PC-9 (cell line): Measurements from ENCODE around the gene MRPL17. TPM values are rescaled to one million over a fixed set of nuclear protein-coding genes. Genes with fewer than 3 reads are reported as not detected.

ENCODE experiments used
- BruUV-seq: library from RNA; stranded (reverse); fragments of 400-500 nt; replicated peaks from 2 replicates; lab custom pipeline; 2021; lab: Mats Ljungman, UMichigan
- CTCF ChIA-PET: fragments of 300-600 bp; sonication (Branson Sonifier 250); formaldehyde crosslinking; loops from one replicate; lab custom pipeline; 2022; ENCODE audit warnings: antibody characterized with exemption; lab: Charles Lee
- POLR2A ChIA-PET: fragments of 300-600 bp; sonication (Branson Sonifier 250); formaldehyde crosslinking; loops from one replicate; lab custom pipeline; 2022; ENCODE audit warnings: antibody characterized with exemption; ENCODE audit not compliant: unreplicated experiment; lab: Charles Lee
- DNase-seq, 2 experiments: peaks; one replicate each; pipeline versions ENCODE4 v3.0.0 to v3.0.0-alpha.2; 2015 to 2022; ENCODE audit warnings: mixed read lengths in 1 of 2
- H2AFZ ChIP-seq: fragments of 200-600 bp; sonication (generic); 2 replicates; pipeline ENCODE4 v1.8.1; 2017; ENCODE audit warnings: antibody characterized with exemption
- H3F3A ChIP-seq: fragments of 200-600 bp; sonication (generic); 2 replicates; pipeline ENCODE4 v1.8.1; 2017; ENCODE audit warnings: antibody characterized with exemption, mild to moderate bottlenecking, low read depth; ENCODE audit not compliant: insufficient read depth
- H3K27ac ChIP-seq: fragments of 200-600 bp; sonication (generic); 2 replicates; pipeline ENCODE4 v1.6.1; 2016; ENCODE audit warnings: mixed run types
- H3K27me3 ChIP-seq: fragments of 200-600 bp; sonication (generic); 2 replicates; pipeline ENCODE4 v1.6.1; 2016; ENCODE audit warnings: low read depth, mixed run types; ENCODE audit not compliant: insufficient read depth
- H3K36me3 ChIP-seq: fragments of 200-600 bp; sonication (generic); 2 replicates; pipeline ENCODE4 v1.6.1; 2016; ENCODE audit warnings: low read depth, mixed run types
- H3K4me1 ChIP-seq: fragments of 200-600 bp; sonication (generic); replicated peaks from 2 replicates; pipeline ENCODE4 v1.6.1; 2016; ENCODE audit warnings: mixed run types; ENCODE audit not compliant: insufficient read depth
- H3K4me2 ChIP-seq: fragments of 200-600 bp; sonication (generic); 2 replicates; pipeline ENCODE4 v1.6.1; 2017; ENCODE audit warnings: mixed run types
- H3K4me3 ChIP-seq: fragments of 200-600 bp; sonication (generic); 2 replicates; pipeline ENCODE4 v1.6.1; 2016; ENCODE audit warnings: mixed run types
- H3K79me2 ChIP-seq: fragments of 200-600 bp; sonication (generic); 2 replicates; pipeline ENCODE4 v1.6.1; 2017; ENCODE audit warnings: low read depth, mixed run types
- H3K9me2 ChIP-seq: fragments of 200-600 bp; sonication (generic); 2 replicates; pipeline ENCODE4 v1.8.1; 2017; ENCODE audit warnings: mild to moderate bottlenecking; ENCODE audit not compliant: insufficient read depth
- H3K9me3 ChIP-seq: fragments of 200-600 bp; sonication (generic); 2 replicates; pipeline ENCODE4 v1.8.1; 2016; ENCODE audit warnings: low read depth; ENCODE audit not compliant: insufficient read depth
- H4K20me1 ChIP-seq: fragments of 200-600 bp; sonication (generic); 2 replicates; pipeline ENCODE4 v1.8.1; 2017; ENCODE audit not compliant: insufficient read depth
- CTCF ChIP-seq: fragments of 200-600 bp; sonication (generic); conservative IDR thresholded peaks from 2 replicates; pipeline ENCODE4 v1.6.1; 2017; ENCODE audit warnings: mixed run types, antibody characterized with exemption, mild to moderate bottlenecking, moderate library complexity
- EZH2 ChIP-seq: fragments of 200-600 bp; sonication (generic); IDR thresholded peaks from 2 replicates; pipeline ENCODE4 v1.8.0; 2017; ENCODE audit warnings: antibody characterized with exemption, low read depth
- intact Hi-C: fragments of 100-400 bp; cut with micrococcal nuclease; formaldehyde crosslinking; loops from one replicate; pipeline ENCODE4 v1.10.0; 2022; ENCODE audit not compliant: unreplicated experiment
- total RNA-seq: library from RNA; stranded (reverse); gene quantifications from 2 replicates; pipeline ENCODE4 v1.2.3, GENCODE V29; 2021

MRPL17 gene
- total RNA-seq, 1 experiment from 2014 or later: 35.5 TPM

DNA sequence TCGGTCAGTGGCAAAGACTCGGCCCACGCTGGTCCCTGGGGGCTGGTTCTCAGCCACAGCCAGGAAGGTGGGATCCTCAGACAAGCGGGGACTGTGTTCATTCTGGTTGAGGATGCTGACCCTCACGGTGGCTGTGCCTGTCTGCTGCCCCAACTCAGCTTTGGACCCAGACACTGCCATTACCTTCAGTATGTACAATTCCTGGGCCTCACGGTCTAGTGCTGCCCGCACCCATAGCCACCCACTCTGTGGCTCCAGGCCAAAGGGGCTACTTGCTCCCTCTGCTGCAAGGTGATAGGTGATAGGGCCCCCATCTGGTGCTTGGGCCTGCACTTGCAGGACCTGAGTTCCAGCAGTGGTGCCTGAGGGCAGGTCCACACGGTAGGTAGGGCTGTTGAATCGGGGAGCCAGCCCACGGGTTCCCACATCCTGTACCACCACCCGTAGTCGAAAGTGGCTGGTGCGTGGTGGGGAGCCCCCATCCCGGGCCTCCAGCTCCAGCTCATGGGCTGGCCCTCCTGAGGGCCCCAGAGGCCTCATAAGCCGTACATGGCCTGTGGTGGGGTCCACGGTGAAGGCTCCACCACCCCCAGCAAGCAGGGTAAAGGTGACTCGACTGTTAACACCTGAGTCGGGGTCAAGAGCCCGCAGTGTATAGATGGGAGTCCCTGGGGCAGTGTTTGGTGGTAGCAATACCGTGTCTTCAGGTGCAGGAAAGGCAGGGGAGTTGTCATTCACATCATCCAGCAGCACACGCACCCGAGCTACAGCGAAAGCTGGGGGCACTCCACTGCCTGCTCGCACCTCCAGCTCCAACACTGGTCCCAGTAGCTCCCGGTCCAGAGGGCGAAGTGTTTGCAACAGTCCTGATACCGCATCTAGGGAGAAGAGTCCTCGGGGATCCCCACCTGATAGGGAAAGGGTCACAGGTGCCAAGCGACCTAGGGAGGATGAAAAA is 50.7 kb downstream of the MRPL17 start:
- no peak overlapping the region for H3K4me3 ChIP-seq
- no peaks in the 10 kb centered on the region for H3K9me3 ChIP-seq
- H3K27me3 ChIP-seq: no peaks in the 10 kb centered on the region
- intact Hi-C loops: no loop called here
- POLR2A ChIA-PET: no interaction called here
- H3K4me2 ChIP-seq: no peak overlapping the region
- no peaks in the 10 kb centered on the region for H3K9me2 ChIP-seq
- H2AFZ ChIP-seq: no peak overlapping the region
- no peaks in the 10 kb centered on the region for H3K36me3 ChIP-seq
- H3K4me1 ChIP-seq: no peaks in the 10 kb centered on the region
- TF ChIP-seq CTCF: no peak
- no peak for TF ChIP-seq EZH2
- H3F3A ChIP-seq: no peaks in the 10 kb centered on the region
- H3K79me2 ChIP-seq: no peaks in the 10 kb centered on the region
- no peak for DNase-seq
- no peak overlapping the region for H3K27ac ChIP-seq
- no peaks in the 10 kb centered on the region for H4K20me1 ChIP-seq
- BruUV-seq: no TSS peak
- CTCF ChIA-PET: no interaction called here

GRCh38 chr11:6631361-6631890 is 51.7 kb downstream of the MRPL17 start:
- no peaks in the 10 kb centered on the region for H3K4me1 ChIP-seq
- no peaks in the 10 kb centered on the region for H3K27me3 ChIP-seq
- H3K9me3 ChIP-seq: no peaks in the 10 kb centered on the region
- H3K79me2 ChIP-seq: no peaks in the 10 kb centered on the region
- H2AFZ ChIP-seq: no peak overlapping the region
- no peak overlapping the region for H3K4me2 ChIP-seq
- H3K4me3 ChIP-seq: no peak overlapping the region
- H3K36me3 ChIP-seq: no peaks in the 10 kb centered on the region
- TF ChIP-seq EZH2 (no peak), CTCF (no peak)
- H4K20me1 ChIP-seq: no peaks in the 10 kb centered on the region
- no TSS peak for BruUV-seq
- no peaks in the 10 kb centered on the region for H3F3A ChIP-seq
- intact Hi-C loops: no loop called here
- no peaks in the 10 kb centered on the region for H3K9me2 ChIP-seq
- H3K27ac ChIP-seq: no peak overlapping the region
- ChIA-PET CTCF (no interaction called here), POLR2A (no interaction called here)
- DNase-seq: no peak

DNA sequence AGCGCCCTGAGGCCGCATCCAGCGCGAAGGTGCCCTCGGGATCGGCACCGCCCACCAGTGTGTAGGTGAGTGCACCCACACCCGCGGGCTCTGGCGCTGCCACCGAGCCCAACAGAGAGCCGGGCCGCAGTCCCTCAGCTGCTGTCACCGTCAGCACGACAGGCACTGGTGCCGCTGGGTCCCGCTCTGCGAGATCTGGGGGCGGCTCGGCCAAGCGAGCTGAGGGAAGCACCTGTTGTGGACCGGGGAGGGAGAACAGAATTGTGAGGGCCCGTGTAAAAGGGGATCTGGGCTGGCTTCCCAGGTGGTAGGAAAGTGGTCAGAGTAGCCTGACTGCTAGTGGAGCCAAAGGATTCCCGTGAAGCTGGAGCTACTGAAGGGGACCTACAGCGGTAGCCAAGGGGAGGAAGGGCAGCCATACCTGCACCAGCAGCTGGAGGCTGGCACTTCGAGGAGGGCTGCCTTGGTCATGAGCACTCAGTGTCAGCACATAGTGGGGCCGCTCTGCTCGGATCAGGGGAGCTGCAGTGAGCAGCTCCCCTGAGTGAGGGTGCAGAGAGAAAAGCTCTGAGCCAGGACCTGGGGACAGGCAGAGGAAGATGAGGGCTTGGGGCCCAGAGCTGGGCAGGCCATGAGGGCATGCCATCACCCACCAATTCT is 52.4 kb downstream of the MRPL17 start:
- Histone ChIP-seq H3K27ac (no peak overlapping the region), H3K4me3 (no peak overlapping the region), H4K20me1 (no peaks in the 10 kb centered on the region), H3K9me2 (no peaks in the 10 kb centered on the region), H3K4me2 (no peak overlapping the region), H3F3A (no peaks in the 10 kb centered on the region), H3K4me1 (no peaks in the 10 kb centered on the region), H3K9me3 (no peaks in the 10 kb centered on the region), H3K79me2 (no peaks in the 10 kb centered on the region), H3K36me3 (no peaks in the 10 kb centered on the region), H3K27me3 (no peaks in the 10 kb centered on the region), H2AFZ (no peak overlapping the region)
- CTCF ChIA-PET: no interaction called here
- BruUV-seq: no TSS peak
- TF ChIP-seq CTCF (no peak), EZH2 (no peak)
- intact Hi-C loops: no loop called here
- DNase-seq: no peak
- POLR2A ChIA-PET: no interaction called here

Other genes starting within 250 kb of the MRPL17 start
- gene HPX, start 242.4 kb downstream of the MRPL17 start, total RNA-seq: 0.68 TPM in 1 of 2 replicates, not detected in the other
- 7.1 and 9.0 TPM in 2 replicates for gene TRIM3, start 209.4 kb downstream of the MRPL17 start, total RNA-seq
- 42.7 and 49.5 TPM in 2 replicates for gene ARFIP2, start 202.0 kb downstream of the MRPL17 start, total RNA-seq
- gene TIMM10B, start 201.8 kb downstream of the MRPL17 start, total RNA-seq: 18.5 and 22.3 TPM in 2 replicates
- gene DNHD1, start 186.1 kb downstream of the MRPL17 start, total RNA-seq: 13.9 and 14.0 TPM in 2 replicates
- gene RRP8, start 79.7 kb downstream of the MRPL17 start, total RNA-seq: 10.0 and 10.1 TPM in 2 replicates
- 65.3 and 69.7 TPM in 2 replicates for gene ILK, start 79.6 kb downstream of the MRPL17 start, total RNA-seq
- gene TAF10, start 71.1 kb downstream of the MRPL17 start, total RNA-seq: 51.5 and 61.2 TPM in 2 replicates
- 31.4 and 46.7 TPM in 2 replicates for gene TPP1, start 63.9 kb downstream of the MRPL17 start, total RNA-seq
- 0.20 and 0.22 TPM in 2 replicates for gene DCHS1, start 27.5 kb downstream of the MRPL17 start, total RNA-seq
- 0.11 and 0.25 TPM in 2 replicates for gene OR2AG2, start 88.6 kb upstream of the MRPL17 start, total RNA-seq
- gene OR2AG1, start 99.7 kb upstream of the MRPL17 start, total RNA-seq: not detected in 2 replicates
- 0.48 TPM in 1 of 2 replicates, not detected in the other for gene OR6A2, start 116.3 kb upstream of the MRPL17 start, total RNA-seq
- not detected in 2 replicates for gene OR10A5, start 162.3 kb upstream of the MRPL17 start, total RNA-seq
- not detected in 2 replicates for gene OR10A2, start 179.7 kb upstream of the MRPL17 start, total RNA-seq
- not detected in 2 replicates for gene OR10A4, start 193.3 kb upstream of the MRPL17 start, total RNA-seq
- not detected in 2 replicates for gene OR2D2, start 209.2 kb upstream of the MRPL17 start, total RNA-seq
- not detected in 2 replicates for gene OR2D3, start 237.7 kb upstream of the MRPL17 start, total RNA-seq
- 2.0 and 2.6 TPM in 2 replicates for gene ZNF215, start 243.1 kb upstream of the MRPL17 start, total RNA-seq